Measurements from ENCODE around the gene IGSF3.

DNA sequence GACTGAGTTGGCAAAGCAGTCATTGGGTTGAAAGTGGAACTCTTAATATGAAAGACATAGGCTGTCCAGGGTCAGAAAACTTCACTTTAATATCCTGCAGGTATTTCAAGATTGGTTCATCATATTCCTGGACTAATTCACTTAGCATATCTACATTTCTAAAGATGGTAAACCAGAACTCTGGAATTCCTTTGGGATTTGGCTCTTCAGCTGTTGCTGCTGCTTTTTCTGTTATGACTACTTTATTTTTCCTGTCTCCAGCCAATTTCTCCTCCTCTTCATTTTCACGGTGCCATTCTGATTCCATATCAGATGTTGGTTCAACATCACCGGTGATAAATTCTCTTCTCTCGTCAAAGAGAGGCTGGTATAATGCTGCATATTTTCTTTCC is 134.1 kb downstream of the IGSF3 start:
- TF ChIP-seq, protein P1, sequence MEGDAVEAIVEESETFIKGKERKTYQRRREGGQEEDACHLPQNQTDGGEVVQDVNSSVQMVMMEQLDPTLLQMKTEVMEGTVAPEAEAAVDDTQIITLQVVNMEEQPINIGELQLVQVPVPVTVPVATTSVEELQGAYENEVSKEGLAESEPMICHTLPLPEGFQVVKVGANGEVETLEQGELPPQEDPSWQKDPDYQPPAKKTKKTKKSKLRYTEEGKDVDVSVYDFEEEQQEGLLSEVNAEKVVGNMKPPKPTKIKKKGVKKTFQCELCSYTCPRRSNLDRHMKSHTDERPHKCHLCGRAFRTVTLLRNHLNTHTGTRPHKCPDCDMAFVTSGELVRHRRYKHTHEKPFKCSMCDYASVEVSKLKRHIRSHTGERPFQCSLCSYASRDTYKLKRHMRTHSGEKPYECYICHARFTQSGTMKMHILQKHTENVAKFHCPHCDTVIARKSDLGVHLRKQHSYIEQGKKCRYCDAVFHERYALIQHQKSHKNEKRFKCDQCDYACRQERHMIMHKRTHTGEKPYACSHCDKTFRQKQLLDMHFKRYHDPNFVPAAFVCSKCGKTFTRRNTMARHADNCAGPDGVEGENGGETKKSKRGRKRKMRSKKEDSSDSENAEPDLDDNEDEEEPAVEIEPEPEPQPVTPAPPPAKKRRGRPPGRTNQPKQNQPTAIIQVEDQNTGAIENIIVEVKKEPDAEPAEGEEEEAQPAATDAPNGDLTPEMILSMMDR (conservative IDR thresholded peaks at IDR 0.05 in 1 of 2, IDR thresholded peaks at IDR 0.05 in 1 of 2; ENCODE audit: low read depth in 1 of 2, low read length in 2 of 2), result no peak
- TF ChIP-seq EZH2 (IDR thresholded peaks at IDR 0.05; ENCODE audit: low read length, missing control alignments), result no peak
